Measurements from ENCODE around the gene YAF2. TPM values are rescaled to one million over a fixed set of nuclear protein-coding genes. Genes with fewer than 3 reads are reported as not detected.
"Not testable (repeated sequence)": the region's sequence is repeated elsewhere in the genome, so short reads cannot be mapped to it uniquely, and the experiment has no call there.

The YAF2 gene
- total RNA-seq, 1 experiment from 2014 or later = 19.9 TPM

GRCh38 chr12:42255221-42255865, 17.3 kb upstream of the YAF2 start:
- DNase-seq (ENCODE audit: low read depth) = no peak

GRCh38 chr12:42252645-42253044, 14.6 kb upstream of the YAF2 start:
- not testable (repeated sequence) for DNase-seq (ENCODE audit: low read depth)

DNA sequence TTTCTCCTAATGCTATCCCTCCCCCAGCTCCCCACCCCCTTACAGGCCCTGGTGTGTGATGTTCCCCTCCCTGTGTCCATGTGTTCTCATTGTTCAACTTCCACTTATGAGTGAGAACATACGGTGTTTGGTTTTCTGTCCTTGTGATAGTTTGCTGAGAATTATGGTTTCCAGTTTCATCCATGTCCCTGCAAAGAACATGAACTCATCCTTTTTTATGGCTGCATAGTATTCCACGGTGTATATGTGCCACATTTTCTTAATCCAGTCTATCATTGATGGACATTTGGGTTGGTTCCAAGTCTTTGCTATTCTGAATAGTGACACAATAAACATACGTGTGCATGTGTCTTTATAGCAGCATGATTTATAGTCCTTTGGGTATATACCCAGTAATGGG, 11.0 kb upstream of the YAF2 start:
- DNase-seq (ENCODE audit: low read depth) = not testable (repeated sequence)

- no peak for DNase-seq (ENCODE audit: low read depth)
These were observed 2.2 kb upstream of the YAF2 start for GRCh38 chr12:42240131-42240750.

- no peak for DNase-seq (ENCODE audit: low read depth)
These were observed 202 bp downstream of the YAF2 start for GRCh38 chr12:42237853-42238239.

DNA sequence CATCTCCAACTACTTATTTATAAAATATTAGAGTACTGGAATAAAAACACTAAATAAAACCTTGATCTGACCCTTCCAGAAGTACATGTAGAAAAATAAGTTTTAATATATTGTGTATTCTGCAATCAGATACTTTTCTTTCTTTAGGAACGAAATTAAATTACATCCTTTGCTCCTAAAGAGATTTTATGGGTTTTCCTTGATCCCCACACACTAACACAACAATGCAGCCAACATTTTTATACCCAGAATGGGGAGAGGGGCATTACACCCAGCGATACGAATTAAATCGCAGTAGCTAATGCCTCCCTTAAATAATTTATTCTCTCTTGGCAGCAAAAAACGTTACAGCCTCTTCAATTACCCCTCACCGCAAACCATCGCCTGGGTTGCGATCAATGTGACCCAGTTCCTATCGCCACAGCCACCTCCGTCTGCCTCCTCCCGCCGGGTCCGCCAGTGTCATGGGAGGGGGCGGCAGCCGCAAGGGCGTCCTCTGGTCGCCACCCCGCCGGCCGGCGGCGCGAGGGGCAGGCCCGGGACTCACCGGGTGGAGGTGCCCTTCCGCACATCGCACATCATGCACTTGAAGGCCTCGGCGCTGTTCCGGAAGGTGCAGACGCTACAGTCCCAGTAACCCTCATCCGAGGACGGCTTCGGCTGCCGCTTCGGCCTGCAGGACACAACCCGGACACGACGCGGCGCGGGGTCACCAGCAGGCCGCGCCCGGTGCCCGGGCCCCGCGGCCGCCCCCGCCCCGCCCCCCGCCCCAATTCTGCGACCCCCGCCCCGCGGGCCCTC, 796 bp downstream of the YAF2 start:
- peak; percentile 70 for DNase-seq (ENCODE audit: low read depth)

DNA sequence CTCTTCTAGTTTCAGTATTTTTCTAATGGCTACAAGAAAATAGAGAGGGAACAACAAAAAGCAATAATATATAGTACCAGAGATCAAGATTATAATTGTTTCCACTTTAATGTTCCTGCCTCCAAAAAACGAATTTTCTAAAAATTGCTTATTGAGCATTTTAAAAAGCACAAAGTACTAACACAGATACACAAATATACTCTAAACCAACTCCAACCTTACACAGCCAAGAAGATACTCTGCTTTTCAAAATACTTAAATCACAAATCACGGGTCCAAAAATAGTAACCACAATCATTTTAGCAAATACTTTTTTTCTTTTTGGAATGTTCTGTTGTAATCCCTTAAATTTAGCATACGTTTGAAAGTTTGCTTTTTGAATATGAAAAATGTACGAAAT, 2.0 kb downstream of the YAF2 start:
- no peak for DNase-seq (ENCODE audit: low read depth)

DNA sequence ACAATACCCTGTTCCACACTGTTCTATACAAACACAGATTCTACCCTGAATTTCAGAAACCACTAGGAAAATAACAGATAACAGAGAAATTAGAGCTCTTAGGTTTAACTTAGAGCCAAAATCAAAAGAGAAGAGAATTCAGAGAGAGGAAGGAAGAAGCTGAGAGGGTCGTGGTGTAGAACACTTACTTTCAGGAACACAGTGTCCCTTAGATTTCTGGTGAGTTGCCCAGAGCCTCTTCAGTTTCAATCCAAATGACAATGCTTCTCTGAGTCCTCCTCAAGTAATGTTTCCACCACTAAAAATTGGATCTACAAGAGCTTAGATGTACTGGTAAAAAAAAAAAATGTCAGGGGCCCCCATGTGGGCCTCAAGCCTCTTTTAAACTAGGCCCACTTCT, 2.6 kb downstream of the YAF2 start:
- DNase-seq (ENCODE audit: low read depth) = no peak

GRCh38 chr12:42234970-42235369, 3.1 kb downstream of the YAF2 start:
- no peak for DNase-seq (ENCODE audit: low read depth)

DNA sequence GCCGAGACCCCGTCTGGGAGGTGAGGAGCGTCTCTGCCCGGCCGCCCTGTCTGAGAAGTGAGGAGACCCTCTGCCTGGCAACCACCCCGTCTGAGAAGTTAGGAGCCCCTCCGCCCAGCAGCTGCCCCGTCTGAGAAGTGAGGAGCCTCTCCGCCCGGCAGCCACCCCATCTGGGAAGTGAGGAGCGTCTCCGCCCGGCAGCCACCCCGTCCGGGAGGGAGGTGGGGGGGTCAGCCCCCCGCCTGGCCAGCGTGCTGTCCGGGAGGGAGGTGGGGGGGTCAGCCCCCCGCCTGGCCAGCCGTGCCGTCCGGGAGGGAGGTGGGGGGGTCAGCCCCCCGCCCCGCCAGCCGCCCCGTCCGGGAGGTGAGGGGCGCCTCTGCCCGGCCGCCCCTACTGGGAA, 10.5 kb downstream of the YAF2 start:
- not testable (repeated sequence) for DNase-seq (ENCODE audit: low read depth)

GRCh38 chr12:42224501-42224900, 13.5 kb downstream of the YAF2 start:
- DNase-seq (ENCODE audit: low read depth) = not testable (repeated sequence)

DNA sequence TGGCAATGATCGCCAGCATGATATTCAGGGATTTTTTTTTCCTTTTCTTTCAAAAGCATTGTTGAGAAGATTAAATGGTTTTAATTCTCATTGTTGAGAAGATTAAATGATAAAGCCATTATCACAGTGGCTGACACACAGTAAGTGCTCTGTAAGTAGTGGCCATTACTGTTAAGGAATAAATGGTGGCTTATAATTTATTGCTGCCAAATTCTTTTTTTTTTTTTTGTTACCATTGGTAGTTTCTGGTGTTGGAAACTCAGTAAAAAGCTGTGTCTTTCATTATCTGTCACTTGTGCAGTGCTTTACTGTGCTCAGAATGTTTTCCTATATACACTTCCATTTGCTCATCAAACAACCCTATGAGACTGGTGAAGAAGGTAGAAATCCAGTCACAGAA, 15.3 kb downstream of the YAF2 start:
- no peak for DNase-seq (ENCODE audit: low read depth)

DNA sequence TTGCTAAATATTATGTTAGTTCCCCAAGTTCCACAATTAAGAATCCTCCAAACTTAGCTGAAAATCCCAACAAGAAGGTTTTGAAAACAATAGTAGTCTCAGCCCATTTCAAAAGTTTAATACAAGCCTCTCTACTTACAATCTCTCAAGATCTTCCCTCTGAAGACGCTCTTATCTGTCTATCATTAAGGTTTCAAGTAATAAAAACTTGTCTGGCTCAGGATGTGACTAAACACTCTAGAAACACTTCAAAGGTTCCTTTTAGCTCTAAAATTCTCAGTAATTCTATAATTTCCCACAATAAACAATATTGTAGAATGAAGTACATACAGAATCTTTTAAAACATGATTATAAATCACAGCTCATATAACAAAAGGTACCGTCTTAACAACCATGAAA, 16.3 kb downstream of the YAF2 start:
- no peak for DNase-seq (ENCODE audit: low read depth)

DNA sequence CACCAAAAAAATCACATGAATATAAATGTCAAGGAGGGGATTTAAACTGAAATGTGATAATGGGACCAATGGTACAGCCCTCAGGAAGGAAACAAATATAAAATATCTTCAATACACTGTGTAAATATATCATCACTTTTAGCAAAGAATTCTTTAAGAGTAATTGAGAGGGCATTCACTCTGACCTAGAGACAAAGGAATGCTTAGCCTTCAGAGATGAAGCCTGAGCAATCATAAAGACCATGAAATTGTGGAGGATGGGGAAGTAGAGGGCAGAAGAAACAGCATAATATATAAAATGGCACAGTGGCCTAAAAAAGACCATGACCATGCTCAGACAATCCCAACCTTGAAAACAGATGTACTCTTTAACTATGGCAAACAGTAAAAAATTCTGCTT, 20.4 kb downstream of the YAF2 start:
- no peak for DNase-seq (ENCODE audit: low read depth)

- no peak for DNase-seq (ENCODE audit: low read depth)
These were observed 21.3 kb downstream of the YAF2 start for GRCh38 chr12:42216737-42217136.

GRCh38 chr12:42215759-42216158, 22.3 kb downstream of the YAF2 start:
- not testable (repeated sequence) for DNase-seq (ENCODE audit: low read depth)

GRCh38 chr12:42213954-42214426, 24.1 kb downstream of the YAF2 start:
- peak; percentile 11 for DNase-seq (ENCODE audit: low read depth)

DNA sequence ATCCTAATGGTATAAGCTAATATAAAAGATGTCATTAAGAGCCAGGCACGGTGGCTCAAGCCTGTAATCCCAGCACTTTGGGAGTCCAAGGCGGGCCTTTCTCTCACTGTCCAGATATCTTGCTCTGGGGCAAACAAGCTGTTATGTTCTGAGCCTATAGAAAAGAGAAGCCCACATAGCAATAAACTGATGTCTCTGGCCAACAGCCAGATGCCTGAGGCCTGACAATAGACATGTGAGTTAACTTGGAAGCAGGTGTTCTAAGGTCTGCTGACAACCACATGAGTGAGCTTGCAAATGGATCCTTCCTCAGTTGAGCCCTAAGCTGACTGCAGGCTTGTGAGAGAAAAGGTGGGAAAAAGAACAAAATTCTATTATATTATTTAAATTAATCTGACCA, 25.0 kb downstream of the YAF2 start:
- DNase-seq (ENCODE audit: low read depth) = peak; percentile 48

DNA sequence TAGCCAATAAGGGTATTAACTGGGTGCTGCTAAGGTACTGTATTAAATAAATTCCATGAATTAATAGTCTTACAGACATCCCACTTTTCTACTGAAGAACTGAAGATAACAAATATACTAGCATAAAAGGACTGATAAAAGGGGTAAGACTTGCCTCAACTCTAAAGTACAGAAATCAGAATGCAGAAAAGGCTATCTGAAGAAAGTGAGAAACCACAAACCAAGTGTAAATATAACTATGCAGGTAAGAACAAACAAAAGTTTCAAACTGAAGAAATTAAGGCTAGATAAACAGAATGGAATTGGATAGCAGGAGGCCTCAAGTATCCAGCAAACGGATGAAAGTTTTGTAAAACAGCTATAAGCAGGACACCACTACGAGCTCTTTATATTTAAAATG, 29.5 kb downstream of the YAF2 start:
- no peak for DNase-seq (ENCODE audit: low read depth)

- DNase-seq (ENCODE audit: low read depth) = no peak
These were observed 33.2 kb downstream of the YAF2 start for GRCh38 chr12:42204819-42205218.

- no peak for DNase-seq (ENCODE audit: low read depth)
These were observed 33.7 kb downstream of the YAF2 start for GRCh38 chr12:42204362-42204761.

DNA sequence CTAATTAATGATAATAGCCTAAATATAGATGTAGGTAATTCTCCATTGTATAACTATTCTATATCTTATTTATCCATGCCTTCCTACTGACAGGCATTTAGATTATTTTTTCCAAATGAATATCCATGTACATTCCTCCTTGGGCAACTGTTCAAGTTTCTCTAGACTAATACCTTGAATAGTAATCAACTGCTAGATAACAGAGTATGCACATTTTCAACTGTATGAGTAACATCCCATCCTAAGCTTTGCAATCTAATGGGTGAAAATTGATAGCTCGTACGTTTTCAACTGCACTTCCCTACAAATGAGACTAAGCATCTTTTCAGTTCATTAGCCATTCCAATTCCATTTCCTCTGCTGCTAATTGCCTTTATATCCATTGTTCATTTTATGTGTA, 37.0 kb downstream of the YAF2 start:
- DNase-seq (ENCODE audit: low read depth) = no peak

- no peak for DNase-seq (ENCODE audit: low read depth)
These were observed 39.0 kb downstream of the YAF2 start for GRCh38 chr12:42199007-42199406.

All from RPMI7951 (cell line).